HG02943 (cell line): ENCODE data around the gene CDH5.

Experiments used
- ATAC-seq: cut with Tn5 transposase; IDR thresholded peaks from one replicate; pipeline ENCODE4 v1.9.1; 2021; ENCODE audit warnings: mild to moderate bottlenecking, low read depth, moderate library complexity; ENCODE audit not compliant: unreplicated experiment

The CDH5 gene

DNA sequence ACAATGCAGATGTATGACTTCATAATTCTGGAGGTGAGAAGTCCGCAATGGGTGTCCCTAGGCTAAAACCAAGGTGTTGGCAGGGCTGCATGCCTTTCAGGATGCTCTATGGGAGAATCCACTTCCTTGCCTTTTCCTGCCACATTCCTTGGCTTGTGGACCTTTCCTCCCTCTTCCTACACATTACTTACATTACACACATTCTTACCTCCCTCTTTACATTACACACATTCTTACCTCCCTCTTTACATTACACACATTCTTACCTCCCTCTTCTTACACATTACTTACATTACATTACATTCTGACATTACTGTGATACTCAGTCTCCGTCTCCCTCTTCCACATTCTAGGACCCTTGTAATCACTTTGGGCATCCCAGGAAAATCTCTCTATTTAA is 14.2 kb upstream of the CDH5 start:
- ATAC-seq = no peak

- no peak for ATAC-seq
Observed at GRCh38 chr16:66353055-66353454, 13.4 kb upstream of the CDH5 start.

GRCh38 chr16:66354034-66354909 is 12.2 kb upstream of the CDH5 start:
- ATAC-seq = no peak

DNA sequence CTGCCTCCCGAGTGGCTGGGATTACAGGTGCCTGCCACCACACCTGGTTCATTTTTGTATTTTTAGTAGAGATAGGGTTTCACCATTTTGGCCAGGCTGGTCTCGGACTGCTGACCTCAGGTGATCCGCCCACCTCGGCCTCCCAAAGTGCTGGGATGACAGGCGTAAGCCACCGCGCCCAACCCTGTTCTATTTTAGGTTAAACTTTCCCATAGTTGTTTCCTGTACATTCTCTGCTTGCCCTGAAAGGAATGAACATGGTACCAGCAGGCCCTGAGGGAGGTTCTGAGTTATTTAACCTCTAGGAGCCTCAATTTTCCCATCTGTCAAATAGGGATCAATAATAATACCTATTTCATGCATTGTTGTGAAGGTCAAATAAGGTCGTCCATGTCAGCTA is 11.0 kb upstream of the CDH5 start:
- no peak for ATAC-seq

DNA sequence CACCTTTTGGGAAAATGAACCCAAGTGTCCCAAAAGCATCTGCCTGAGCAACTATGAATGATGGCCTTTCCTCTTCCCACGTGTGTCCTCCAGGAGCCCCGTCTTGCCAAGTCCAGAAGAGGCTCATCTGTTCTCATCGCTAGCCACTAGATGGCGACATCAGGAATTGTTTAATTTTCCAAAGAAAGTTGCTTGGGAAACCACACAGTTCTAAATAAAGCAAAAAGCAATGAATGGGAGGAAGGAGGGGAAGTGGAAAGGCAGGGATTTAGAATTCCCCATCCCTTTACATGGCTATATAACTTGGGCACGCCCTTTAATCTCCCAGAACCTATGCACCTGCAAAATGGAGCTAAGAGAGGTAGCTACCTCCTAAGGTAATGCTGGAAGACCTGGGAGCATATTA is 9.0 kb upstream of the CDH5 start:
- no peak for ATAC-seq

GRCh38 chr16:66358231-66358630 is 8.3 kb upstream of the CDH5 start:
- ATAC-seq = no peak

- no peak for ATAC-seq
Observed at GRCh38 chr16:66359012-66359411, 7.5 kb upstream of the CDH5 start.

DNA sequence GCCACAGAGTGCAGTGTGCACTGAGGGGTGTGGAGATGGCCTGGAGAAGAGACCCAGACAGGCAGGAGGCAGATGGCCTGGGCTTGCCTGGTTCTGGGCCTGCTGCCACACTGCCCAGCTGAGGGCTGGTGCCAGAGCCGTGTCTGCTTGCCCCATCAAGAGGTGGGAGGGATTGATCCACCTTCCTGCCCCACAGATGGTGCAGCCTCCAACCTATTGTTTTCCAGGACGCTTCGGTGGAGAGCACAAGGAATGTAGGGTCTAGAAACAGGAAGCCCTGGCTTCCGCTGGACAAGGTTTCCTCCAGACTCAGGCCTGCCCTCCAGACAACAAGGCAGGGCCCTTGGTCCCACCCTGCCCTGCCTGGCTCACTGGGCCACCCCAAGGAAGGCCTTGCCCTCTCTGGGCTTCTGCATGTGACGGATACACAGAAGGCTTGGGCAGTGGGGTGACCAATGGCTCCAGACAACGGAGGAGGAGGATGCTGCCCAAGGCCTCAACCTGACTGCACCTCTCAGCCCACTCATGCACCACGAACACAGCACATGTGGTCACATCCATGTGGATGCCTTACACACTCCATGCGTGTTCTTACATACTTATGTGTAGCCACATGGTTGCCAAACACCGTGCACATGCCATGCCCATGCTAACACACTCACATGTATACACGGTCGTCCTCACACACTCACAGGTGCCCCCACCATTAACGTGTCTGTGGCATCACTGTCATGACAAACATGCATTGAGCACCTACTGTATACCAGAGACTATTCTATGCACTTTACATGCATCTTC is 6.5 kb upstream of the CDH5 start:
- ATAC-seq = no peak

DNA sequence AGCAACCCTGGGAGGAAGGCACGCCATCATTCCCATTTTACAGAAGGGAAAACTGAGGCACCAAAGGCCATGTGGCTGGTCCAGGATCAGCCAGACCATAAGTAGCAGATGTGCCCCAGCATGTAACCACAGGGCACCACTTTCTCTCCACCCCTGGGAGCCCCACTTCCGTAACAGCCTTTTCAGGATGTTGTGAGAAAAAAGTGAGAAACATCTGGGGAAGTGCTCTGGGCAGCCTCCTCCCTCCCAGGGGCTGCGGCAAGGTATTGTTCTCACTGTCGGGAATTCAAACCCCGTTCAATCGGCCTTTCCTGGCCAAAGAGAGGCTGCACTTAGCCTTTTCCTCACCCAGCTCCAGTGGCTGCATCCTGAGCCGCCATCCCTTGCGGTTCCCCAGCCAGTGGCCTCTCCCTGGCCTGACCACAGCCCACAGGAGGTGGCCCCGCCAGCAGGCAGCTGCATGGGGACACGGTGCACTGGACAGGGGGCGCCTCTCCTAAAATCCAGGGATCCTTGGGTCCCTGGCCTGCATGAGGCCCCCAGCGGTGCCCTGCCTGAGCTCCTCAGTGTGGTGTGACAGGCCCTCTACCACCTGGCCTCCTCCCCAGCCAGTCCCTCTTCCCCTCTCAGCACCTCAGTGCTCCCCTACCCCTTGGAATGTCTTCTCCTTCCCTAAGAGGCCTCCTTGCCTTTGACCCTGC is 5.7 kb upstream of the CDH5 start:
- no peak for ATAC-seq

DNA sequence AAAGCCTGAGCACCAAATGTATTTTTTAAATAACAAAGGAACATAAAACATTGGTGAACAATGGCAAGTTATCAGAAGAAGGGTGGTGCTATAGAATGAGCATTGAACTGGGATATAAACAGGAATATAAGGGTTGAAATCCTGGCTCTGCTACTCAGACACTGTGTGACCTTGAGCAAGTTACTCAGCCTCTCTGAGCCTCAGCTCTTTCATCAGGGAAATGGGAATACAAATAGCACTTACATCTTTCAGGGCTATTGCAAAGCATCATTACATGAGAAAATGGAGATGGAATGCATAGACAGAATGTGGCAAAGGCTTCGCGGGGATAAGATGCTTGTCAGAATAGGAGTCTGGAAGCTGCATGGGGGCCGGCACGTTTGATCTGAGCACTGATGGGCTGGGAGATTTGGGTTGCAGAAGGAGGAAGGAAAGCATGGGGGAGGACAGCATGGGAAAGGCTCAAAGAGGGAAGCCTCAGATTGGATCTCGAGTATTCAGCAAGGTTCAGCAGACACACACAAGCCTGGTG is 4.8 kb upstream of the CDH5 start:
- ATAC-seq = no peak

- ATAC-seq = no peak
Observed at GRCh38 chr16:66363211-66363777, 3.2 kb upstream of the CDH5 start.

DNA sequence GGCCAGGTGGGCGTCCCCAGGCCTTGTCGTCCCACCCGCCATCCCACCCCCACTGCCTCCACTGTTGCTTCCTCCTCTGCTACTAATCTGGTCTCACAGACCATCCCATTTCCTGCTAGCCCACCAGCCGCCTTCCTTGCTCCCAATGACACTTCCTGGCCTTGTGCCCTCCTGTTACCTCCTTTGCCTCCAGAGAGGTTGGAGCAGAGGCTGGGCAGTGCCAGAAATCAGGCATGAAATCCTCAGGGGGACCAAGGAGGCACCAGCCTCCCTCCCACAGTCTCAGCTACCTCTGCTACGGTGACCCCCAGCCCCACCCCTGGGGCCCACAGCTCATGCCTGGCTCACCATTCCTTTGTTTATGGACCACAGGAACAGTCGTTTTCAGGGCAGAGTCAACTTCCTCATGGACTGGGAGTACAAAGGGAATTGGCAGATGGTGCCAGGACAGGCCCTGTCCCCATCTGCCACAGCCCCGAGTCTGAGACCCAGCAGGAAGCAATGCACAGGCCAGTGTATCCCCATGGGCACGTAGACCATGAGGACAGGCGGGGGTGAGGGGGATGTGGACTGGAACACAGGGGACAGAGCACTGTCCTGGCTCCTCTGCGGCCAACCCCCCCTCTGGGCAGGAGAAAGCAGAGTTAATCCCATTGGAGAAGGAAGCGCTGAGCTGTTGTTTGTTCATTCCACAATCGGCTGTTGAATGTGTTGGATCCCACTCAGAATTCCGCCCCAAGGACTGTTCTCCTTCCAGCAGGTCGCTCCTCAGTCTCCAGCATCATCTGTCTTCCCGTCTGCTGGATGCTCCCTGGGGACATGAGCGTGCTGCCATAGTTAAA is 2.2 kb upstream of the CDH5 start:
- no peak for ATAC-seq

DNA sequence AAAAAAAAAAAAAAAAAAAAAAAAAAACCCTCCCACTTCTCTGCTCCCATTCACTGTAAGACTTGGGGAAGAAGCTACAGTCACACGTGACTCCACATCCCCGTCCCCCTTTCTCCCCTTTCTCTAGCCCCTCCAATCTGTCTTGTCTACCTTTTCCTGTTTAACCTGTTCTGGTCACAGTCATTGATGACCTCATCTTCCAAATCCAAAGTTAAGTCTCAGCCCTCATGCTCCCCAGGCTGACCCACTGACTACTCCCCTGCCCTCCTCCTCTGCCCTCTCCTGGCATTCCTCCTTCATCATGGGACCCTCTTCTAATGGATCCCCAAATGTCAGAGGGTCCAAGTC is 1.6 kb upstream of the CDH5 start:
- ATAC-seq = no peak

GRCh38 chr16:66365651-66366050 is 840 bp upstream of the CDH5 start:
- no peak for ATAC-seq

- ATAC-seq = no peak
Observed at GRCh38 chr16:66367968-66368891, 1.7 kb downstream of the CDH5 start.

DNA sequence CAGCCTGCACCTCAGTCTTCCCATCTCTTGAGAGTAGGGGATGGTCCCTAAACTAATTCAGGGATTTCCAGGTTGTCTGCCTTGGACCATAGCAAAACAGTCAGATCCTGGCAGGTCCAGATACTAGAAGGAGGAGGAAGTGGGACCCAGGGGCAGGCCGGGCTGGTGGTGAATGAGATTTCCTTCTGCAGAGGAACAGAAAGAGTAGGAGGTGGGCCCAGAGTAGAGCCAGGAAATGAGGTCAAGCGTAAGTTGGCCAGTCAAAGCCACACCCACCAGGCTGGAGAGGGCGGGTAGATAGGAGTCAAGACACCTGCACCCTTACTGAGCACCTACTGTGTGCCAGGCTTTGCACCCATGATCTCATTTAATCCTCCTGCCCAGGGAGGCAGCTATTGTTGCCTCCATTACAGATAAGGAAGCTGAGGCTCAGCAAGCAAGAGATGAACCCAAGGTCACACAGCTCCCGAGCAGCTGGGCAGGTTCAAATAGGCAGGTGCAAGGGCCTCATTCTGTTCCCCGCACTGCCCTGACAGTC is 2.6 kb downstream of the CDH5 start:
- ATAC-seq = no peak

- no peak for ATAC-seq
Observed at GRCh38 chr16:66370786-66371684, 4.5 kb downstream of the CDH5 start.
